GM19452 (cell line): ENCODE results near the gene CCNF.

ENCODE experiments used
- ATAC-seq: cut with Tn5 transposase; IDR thresholded peaks from one replicate; pipeline ENCODE4 v1.9.1; 2021; ENCODE audit not compliant: unreplicated experiment

Gene CCNF

GRCh38 chr16:2455081-2455845, 26.0 kb downstream of the CCNF start:
- no peak for ATAC-seq

DNA sequence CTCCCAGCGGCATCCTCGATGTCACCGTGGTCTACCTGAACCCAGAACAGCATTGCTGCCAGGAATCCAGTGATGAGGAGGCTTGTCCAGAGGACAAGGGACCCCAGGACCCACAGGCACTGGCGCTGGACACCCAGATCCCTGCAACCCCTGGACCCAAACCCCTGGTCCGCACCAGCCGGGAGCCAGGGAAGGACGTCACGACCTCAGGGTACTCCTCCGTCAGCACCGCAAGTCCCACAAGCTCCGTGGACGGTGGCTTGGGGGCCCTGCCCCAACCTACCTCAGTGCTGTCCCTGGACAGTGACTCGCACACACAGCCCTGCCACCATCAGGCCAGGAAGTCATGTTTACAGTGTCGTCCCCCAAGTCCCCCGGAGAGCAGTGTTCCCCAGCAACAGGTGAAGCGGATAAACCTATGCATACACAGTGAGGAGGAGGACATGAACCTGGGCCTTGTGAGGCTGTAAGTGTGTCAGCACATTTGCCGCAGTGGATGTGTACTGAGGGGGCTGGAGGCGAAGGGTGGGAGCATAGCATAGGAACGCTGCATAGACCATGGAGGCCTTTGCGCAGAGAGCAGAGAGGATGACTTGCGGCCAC, 27.4 kb downstream of the CCNF start:
- ATAC-seq, result no peak

GRCh38 chr16:2457267-2457666, 28.0 kb downstream of the CCNF start:
- ATAC-seq, result no peak

- no peak for ATAC-seq
Measured at GRCh38 chr16:2457946-2458345, 28.7 kb downstream of the CCNF start.

DNA sequence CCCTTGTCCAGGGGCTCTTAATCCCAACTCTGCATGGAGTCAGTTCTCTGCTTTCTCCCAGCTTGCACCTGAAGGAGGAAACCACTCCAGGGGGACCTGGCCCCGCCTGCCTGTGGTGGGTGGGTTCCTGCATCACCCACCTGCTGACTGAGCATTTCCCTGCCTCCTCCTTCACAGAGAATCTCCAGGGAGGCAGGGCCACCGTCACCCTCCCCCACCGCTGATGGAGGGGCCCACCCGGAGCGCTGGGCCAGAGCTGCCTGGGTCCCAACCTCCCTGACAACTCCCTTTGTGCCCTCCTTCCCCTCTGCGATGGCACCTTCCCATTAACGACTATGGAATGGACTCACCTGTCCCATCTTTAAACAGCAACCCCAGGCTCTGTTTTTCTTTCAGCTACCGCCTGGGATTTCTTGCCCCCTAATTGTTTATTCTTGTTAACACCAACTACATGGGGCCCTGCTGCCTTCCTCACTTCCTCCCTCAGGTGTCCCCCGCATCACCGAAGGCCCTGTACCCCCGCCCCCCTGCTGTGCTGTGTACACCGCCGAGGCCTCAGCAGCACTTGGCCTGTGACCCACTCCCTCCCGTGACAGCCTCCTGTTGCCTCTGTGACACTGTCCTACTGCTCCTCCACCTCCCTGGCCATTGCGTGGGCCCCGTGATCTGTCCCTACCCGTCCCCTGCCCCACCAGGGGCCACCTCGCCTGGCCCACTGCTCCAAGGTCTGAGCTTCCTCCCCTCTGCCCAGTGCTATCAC, 29.8 kb downstream of the CCNF start:
- ATAC-seq, result no peak

DNA sequence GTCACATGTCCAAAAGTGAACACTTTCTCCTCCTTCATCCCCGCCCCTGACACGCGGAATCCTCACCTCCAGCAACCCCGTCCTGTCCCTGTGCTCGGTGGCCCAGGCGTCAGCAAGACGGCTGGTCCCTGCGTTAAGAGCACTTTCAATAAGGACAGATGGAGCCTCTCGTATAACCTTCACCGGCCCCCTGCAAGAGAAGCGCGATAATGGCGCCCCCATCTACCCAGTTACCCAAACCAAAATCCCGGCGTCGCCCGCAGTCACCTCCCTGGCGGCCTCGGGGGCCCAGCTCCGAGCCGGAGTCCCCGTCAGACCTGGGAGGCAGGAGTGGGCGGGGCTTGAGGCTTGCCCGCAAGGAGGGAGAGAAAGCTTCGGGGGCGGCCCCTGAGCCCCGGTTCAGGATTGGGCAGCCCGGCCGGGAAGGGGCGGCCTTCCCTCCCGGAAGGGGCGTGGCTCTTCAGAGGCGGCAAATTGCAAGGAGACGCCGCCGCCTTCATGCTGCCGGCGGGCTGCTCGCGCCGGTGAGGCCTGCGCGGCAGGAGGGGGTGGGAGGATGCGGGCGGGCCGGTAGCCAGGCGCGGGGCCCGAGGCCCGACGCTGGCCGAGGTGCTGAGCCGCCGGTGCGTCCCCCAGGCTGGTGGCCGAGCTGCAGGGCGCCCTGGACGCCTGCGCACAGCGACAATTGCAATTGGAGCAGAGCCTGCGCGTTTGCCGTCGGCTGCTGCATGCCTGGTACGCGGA, 30.6 kb downstream of the CCNF start, which contains the start of gene TEDC2:
TEDC2 (plus strand) TSS at position 463 of the 744 bp plus-strand sequence; CDS start at position 499, 36 bp downstream.
- ATAC-seq, result peak; percentile 88

DNA sequence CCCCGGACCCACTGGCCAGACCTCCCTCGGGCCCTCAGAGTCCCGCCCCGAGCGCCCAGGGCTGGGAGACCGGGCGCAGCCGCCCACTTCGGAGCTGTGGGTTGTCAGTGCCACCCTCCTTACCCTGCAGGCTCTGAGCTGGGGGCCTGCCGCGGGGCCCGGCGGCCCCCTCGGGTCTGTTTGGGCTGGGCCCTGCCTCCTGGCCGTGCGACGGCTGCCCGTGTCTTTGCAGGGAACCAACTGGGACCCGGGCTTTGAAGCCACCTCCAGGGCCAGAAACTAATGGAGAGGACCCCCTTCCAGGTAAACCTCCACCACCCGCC, 31.1 kb downstream of the CCNF start:
- ATAC-seq, result no peak

DNA sequence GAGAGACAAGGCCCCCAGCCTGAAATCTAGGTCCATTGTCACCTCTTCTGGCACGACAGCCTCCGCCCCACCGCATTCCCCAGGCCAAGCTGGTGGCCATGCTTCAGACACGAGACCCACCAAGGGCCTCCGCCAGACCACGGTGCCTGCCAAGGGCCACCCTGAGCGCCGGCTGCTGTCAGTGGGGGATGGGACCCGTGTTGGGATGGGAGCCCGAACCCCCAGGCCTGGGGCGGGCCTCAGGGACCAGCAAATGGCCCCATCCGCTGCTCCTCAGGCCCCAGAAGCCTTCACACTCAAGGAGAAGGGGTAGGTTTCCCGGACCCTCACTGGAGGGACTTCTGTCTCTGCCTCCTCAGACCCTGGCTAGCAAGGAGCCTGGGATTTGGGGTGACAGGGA, 31.7 kb downstream of the CCNF start:
- no peak for ATAC-seq

- ATAC-seq, result no peak
Measured at GRCh38 chr16:2462031-2462866, 33.0 kb downstream of the CCNF start.

DNA sequence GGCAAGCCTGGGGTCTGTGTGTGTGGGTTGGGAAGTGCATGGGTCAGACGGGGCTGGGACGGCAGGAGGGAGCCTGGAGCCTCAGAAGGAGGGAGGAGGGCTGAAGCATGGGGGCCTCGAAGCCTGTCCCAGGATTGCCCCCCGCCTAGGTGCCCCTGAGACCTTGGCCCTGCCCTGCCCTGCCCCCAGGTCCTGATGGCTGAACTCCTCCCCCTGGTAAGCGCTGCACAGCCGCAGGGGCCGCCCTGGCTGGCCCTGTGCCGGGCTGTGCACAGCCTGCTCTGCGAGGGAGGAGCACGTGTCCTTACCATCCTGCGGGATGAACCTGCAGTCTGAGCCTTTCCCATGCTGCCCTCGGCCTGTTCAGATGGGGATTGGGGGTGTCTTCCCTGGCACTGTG, 35.1 kb downstream of the CCNF start:
- ATAC-seq, result no peak

DNA sequence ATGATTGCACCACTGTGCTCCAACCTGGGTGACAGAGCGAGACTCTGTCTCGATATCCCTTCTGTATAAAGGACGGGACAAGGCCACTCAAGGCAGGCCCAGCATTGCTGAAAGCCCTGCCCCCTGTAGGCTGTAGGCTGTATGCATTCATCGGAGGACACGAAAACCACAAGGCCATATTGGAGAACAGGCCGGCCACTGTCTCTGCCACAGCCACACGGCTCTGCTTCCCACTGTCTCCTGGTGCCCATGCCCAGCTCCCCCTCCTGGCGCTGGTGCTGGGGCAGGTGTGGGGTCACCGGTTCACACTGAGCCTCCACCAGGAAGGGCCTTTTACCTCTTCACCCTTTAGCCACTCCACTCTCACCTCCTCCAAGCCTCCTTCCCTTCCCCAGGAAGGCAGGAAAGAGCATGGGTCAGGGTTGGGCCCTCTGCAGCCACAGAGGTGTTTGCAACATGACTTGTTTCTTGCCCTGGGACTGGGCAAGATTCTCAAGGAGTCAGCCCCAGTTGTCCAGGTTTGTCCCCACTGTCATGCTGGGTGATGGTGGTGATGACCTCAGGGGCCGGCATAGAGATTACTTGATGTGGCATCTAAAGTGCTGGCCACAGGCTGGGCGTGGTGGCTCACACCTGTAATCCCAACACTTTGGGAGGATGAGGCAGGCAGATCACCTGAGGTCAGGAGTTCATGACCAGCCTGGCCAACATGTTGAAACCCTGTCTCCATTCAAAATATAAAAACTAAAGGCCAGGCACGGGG, 36.6 kb downstream of the CCNF start:
- ATAC-seq, result no peak

- ATAC-seq, result no peak
Measured at GRCh38 chr16:2466667-2467527, 37.6 kb downstream of the CCNF start.

- ATAC-seq, result no peak
Measured at GRCh38 chr16:2467528-2468232, 38.4 kb downstream of the CCNF start.

- ATAC-seq, result no peak
Measured at GRCh38 chr16:2468233-2468724, 39.0 kb downstream of the CCNF start.

- ATAC-seq, result no peak
Measured at GRCh38 chr16:2468725-2469398, 39.6 kb downstream of the CCNF start.

DNA sequence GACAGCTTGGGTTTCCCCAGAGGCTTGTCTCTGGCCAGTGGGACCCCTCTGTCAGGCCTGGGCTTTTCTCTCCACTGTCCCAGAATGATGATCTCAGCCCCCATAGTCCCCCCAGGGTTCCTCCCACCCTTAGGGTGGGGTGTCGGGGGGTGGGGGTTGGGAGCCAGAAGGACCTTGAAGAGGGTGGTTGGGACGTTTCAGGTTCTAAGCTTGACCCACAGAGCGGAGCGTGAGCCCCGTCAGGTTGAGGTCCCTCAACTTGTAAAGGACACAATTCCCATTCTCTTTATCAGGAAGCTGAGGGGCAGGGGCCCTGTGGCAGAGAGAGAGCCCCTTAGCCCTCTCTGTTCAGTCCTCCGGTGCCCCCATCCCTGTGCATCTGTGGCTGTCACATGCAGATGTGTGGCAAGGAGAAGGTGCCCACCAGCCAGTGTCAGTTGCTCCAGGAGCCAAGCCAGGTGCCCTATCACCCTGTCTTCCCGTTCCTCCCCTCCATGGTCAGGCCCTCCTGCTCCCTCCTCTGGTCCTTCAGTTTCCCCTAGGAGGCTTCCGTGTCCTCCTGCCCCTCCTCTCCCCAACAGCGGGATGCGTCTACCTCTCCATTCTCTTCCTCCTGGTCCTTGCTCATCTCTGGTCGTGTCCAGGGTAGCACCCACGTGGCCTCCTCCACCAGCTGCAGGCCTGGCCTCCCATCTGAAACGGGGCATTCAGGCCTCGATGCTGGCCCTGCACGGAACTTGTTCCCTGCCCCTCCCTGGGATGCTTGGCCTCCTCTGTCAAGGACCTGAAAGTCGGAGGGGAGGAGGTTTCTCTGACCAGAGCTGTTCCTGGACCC, 40.4 kb downstream of the CCNF start:
- no peak for ATAC-seq

DNA sequence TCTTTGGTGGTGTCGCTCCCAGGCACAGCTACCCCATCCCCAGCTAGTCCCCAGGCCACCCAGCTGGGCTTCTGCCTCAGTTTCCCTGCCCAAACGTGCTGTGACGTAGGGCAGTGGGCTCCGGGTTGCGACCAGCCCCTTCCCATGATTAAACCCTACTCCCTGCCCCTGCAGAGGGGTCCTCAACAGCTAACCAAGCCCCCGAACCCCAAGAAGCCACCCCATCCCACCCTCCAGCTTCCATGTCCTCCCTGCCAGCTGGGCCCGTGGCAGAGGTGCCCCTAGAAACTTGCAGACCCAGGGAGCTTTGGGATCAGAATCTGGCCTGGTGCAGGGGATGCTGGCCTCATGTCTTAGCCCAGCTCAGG, 41.0 kb downstream of the CCNF start:
- no peak for ATAC-seq
